ENCODE results near the gene AKAP6. TPM values are rescaled to one million over a fixed set of nuclear protein-coding genes. Genes with fewer than 3 reads are reported as not detected.

AKAP6 gene
- total RNA-seq, 1 donor from 2014 or later = 0.51 TPM

GRCh38 chr14:32713856-32714255, 384.8 kb downstream of the AKAP6 start:
- Mint-ChIP-seq H3K4me3 (no peak overlapping the region), H3K27me3 (no peaks in the 10 kb centered on the region), H3K36me3 (ENCODE audit: low read depth) (no peaks in the 10 kb centered on the region), H3K27ac (no peak overlapping the region), H3K4me1 (no peaks in the 10 kb centered on the region), H3K9me3 (no peaks in the 10 kb centered on the region)
- intact Hi-C loops (cut with micrococcal nuclease) = loop anchor here (5.0 kb wide), 1 partner anchor 1078 kb away; no protein-coding TSS in a partner anchor
- no peak for DNase-seq

- DNase-seq = no peak
- Mint-ChIP-seq H3K27ac (no peak overlapping the region), H3K36me3 (ENCODE audit: low read depth) (no peaks in the 10 kb centered on the region), H3K27me3 (no peaks in the 10 kb centered on the region), H3K4me3 (no peak overlapping the region), H3K4me1 (no peaks in the 10 kb centered on the region), H3K9me3 (no peaks in the 10 kb centered on the region)
- intact Hi-C loops (cut with micrococcal nuclease) = no loop called here
Observed at GRCh38 chr14:32719601-32720000, 390.5 kb downstream of the AKAP6 start.

DNA sequence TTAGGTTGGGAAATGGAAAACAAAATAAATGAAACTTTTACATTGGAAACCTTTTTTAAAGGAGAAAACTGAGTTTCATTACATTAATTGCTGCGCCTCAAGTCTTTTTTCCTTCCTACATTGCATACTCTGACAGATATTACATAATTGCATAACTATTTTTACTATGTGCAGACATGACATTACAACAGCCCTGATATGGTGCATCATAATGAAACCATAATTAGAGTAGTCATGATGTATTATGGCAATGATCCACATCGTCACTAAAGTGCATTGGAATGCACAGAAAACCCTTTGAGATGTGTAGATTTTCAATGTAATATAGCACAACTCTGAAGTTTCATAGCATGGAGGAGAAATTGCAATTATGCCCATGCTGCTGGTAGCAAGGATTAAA, 391.8 kb downstream of the AKAP6 start:
- H3K4me1 Mint-ChIP-seq = no peaks in the 10 kb centered on the region
- H3K9me3 Mint-ChIP-seq = no peaks in the 10 kb centered on the region
- no peaks in the 10 kb centered on the region for H3K36me3 Mint-ChIP-seq (ENCODE audit: low read depth)
- intact Hi-C loops (cut with micrococcal nuclease) = no loop called here
- H3K4me3 Mint-ChIP-seq = no peak overlapping the region
- no peak overlapping the region for H3K27ac Mint-ChIP-seq
- H3K27me3 Mint-ChIP-seq = no peaks in the 10 kb centered on the region
- no peak for DNase-seq

DNA sequence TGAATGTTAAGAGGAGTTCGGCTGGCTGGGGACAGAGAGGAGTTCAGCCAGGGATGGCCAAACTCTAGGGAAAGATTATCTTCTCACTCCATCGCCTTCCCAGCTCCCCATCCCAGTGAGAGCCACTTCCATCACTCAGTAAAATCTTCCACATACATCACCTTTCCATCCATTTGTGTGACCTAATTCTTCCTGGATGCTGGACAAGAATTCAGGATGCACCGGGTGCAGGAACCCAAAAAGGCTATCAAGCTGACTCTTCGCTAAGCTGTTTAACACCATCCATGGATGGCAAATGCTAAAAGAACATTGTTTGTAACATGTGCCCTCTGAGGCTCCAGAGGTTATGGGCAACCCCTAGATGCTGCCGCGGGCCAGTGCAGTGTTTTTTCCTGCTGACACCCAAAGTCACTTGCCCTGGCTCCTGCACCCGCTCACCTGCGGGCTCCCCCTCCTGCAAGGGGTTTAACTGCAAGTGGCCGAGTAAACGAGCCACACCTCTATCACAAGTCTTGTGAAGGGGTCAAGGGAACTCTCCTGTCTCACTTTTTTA, 393.6 kb downstream of the AKAP6 start:
- H3K27me3 Mint-ChIP-seq = no peaks in the 10 kb centered on the region
- DNase-seq = no peak
- no peak overlapping the region for H3K4me3 Mint-ChIP-seq
- H3K36me3 Mint-ChIP-seq (ENCODE audit: low read depth) = no peaks in the 10 kb centered on the region
- H3K9me3 Mint-ChIP-seq = no peaks in the 10 kb centered on the region
- no peaks in the 10 kb centered on the region for H3K4me1 Mint-ChIP-seq
- intact Hi-C loops (cut with micrococcal nuclease) = no loop called here
- H3K27ac Mint-ChIP-seq = no peak overlapping the region

GRCh38 chr14:32724867-32725471, 395.9 kb downstream of the AKAP6 start:
- Mint-ChIP-seq H3K4me1 (no peaks in the 10 kb centered on the region), H3K27me3 (no peaks in the 10 kb centered on the region), H3K4me3 (no peak overlapping the region), H3K27ac (no peak overlapping the region), H3K9me3 (no peaks in the 10 kb centered on the region), H3K36me3 (ENCODE audit: low read depth) (no peaks in the 10 kb centered on the region)
- intact Hi-C loops (cut with micrococcal nuclease) = no loop called here
- DNase-seq = no peak

GRCh38 chr14:32726516-32726915, 397.4 kb downstream of the AKAP6 start:
- DNase-seq = no peak
- H3K27me3 Mint-ChIP-seq = no peaks in the 10 kb centered on the region
- no peak overlapping the region for H3K4me3 Mint-ChIP-seq
- H3K4me1 Mint-ChIP-seq = no peaks in the 10 kb centered on the region
- no peaks in the 10 kb centered on the region for H3K36me3 Mint-ChIP-seq (ENCODE audit: low read depth)
- intact Hi-C loops (cut with micrococcal nuclease) = no loop called here
- no peak overlapping the region for H3K27ac Mint-ChIP-seq
- H3K9me3 Mint-ChIP-seq = no peaks in the 10 kb centered on the region

DNA sequence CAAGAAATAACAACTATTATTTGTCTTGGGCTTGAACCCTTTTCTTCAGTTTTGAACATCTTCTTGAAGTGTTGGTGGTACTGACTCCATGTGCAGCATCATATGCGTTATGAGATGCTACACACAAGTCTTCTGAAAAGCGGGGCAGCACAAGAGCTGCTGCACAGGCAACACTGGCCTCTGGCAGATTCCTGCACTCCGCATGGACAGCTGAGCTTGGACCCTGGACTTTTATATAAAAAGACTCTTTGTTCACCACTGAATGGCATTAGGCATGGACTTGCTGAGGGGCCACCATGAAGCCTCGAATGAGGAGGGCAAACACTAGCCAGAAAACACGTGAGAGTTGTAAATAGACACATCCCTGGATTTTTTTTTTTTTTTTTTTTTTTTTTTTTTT, 398.7 kb downstream of the AKAP6 start:
- H3K27me3 Mint-ChIP-seq = no peaks in the 10 kb centered on the region
- H3K4me3 Mint-ChIP-seq = no peak overlapping the region
- DNase-seq = no peak
- H3K9me3 Mint-ChIP-seq = no peaks in the 10 kb centered on the region
- no peak overlapping the region for H3K27ac Mint-ChIP-seq
- intact Hi-C loops (cut with micrococcal nuclease) = no loop called here
- no peaks in the 10 kb centered on the region for H3K36me3 Mint-ChIP-seq (ENCODE audit: low read depth)
- no peaks in the 10 kb centered on the region for H3K4me1 Mint-ChIP-seq

DNA sequence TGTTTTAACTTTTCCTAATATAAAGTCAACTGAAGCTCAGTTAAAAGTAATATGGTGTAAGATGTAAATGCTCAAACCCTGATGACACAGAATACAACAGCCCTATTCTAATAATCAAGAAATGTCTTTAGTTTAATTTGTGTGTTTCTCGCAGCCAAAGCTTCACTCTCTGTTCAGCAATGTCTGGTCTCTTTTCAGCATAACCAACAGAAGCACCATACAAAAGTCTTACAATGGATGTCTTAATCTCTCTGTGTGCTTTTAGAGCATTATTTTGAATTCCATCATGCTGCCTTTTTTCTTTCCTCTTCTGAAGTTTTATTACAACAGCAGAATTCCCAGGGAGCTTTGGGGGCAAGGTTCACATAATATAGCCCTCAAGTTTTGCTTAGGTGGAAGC, 399.4 kb downstream of the AKAP6 start:
- intact Hi-C loops (cut with micrococcal nuclease) = no loop called here
- Mint-ChIP-seq H3K36me3 (ENCODE audit: low read depth) (no peaks in the 10 kb centered on the region), H3K4me1 (no peaks in the 10 kb centered on the region), H3K27me3 (no peaks in the 10 kb centered on the region), H3K4me3 (no peak overlapping the region), H3K9me3 (no peaks in the 10 kb centered on the region), H3K27ac (no peak overlapping the region)
- no peak for DNase-seq

DNA sequence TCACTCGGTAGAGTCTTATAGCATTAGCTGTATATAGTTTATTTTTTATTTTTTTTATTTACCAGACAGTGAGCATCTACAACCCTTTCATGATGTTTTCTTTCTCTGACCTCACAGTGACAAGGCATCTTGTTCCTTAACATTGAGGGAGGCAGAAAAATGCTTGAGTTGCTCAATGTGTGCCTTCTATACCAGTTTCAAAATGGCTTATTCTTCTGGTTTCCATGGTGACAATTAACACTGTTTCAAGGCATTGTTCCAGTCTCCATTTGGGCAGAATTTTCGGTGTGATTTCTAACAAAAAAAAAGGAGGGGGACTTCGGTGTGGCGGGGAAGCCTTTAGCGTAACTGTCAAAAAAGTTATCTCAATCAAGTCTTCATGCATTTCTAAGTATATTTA, 399.9 kb downstream of the AKAP6 start:
- no peaks in the 10 kb centered on the region for H3K9me3 Mint-ChIP-seq
- H3K4me3 Mint-ChIP-seq = no peak overlapping the region
- DNase-seq = no peak

GRCh38 chr14:32731249-32731648, 402.2 kb downstream of the AKAP6 start:
- Mint-ChIP-seq H3K36me3 (ENCODE audit: low read depth) (no peaks in the 10 kb centered on the region), H3K27me3 (no peaks in the 10 kb centered on the region), H3K27ac (no peak overlapping the region), H3K9me3 (no peaks in the 10 kb centered on the region), H3K4me1 (no peaks in the 10 kb centered on the region), H3K4me3 (no peak overlapping the region)
- intact Hi-C loops (cut with micrococcal nuclease) = no loop called here
- DNase-seq = no peak

More for the DNA sequence above, 399.9 kb downstream of the AKAP6 start:
- Mint-ChIP-seq H3K4me1 (no peaks in the 10 kb centered on the region), H3K27me3 (no peaks in the 10 kb centered on the region), H3K27ac (no peak overlapping the region), H3K36me3 (ENCODE audit: low read depth) (no peaks in the 10 kb centered on the region)
- intact Hi-C loops (cut with micrococcal nuclease) = no loop called here

- DNase-seq = no peak
- intact Hi-C loops (cut with micrococcal nuclease) = no loop called here
- no peaks in the 10 kb centered on the region for H3K36me3 Mint-ChIP-seq (ENCODE audit: low read depth)
- no peaks in the 10 kb centered on the region for H3K4me1 Mint-ChIP-seq
- H3K9me3 Mint-ChIP-seq = no peaks in the 10 kb centered on the region
- no peak overlapping the region for H3K4me3 Mint-ChIP-seq
- H3K27ac Mint-ChIP-seq = no peak overlapping the region
- no peaks in the 10 kb centered on the region for H3K27me3 Mint-ChIP-seq
Observed at GRCh38 chr14:32733015-32733414, 403.9 kb downstream of the AKAP6 start.

DNA sequence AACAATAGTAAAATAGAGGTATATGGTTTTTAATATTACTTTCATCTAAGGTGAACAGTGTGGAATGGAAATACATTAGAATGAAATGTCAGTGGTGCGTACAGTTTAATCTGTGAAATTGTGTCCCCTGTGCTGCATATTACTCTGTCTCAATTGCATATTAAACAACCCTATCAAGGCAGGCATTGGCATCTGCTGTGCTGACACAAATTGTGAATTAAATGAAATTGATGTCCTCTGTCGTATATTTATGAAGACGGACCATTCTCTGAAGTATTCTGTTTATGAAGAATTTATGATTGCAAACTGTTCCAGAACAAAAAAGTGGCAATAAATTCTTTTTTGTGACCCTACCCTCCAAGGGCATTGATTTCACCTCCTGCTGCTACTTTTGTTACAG, 405.2 kb downstream of the AKAP6 start:
- intact Hi-C loops (cut with micrococcal nuclease) = no loop called here
- no peaks in the 10 kb centered on the region for H3K9me3 Mint-ChIP-seq
- no peak overlapping the region for H3K27ac Mint-ChIP-seq
- H3K36me3 Mint-ChIP-seq (ENCODE audit: low read depth) = no peaks in the 10 kb centered on the region
- no peak for DNase-seq
- no peaks in the 10 kb centered on the region for H3K4me1 Mint-ChIP-seq
- no peak overlapping the region for H3K4me3 Mint-ChIP-seq
- H3K27me3 Mint-ChIP-seq = no peaks in the 10 kb centered on the region

GRCh38 chr14:32737621-32738020, 408.5 kb downstream of the AKAP6 start:
- Mint-ChIP-seq H3K27ac (no peak overlapping the region), H3K36me3 (ENCODE audit: low read depth) (no peaks in the 10 kb centered on the region), H3K4me1 (no peaks in the 10 kb centered on the region), H3K9me3 (no peaks in the 10 kb centered on the region), H3K4me3 (no peak overlapping the region), H3K27me3 (no peaks in the 10 kb centered on the region)
- intact Hi-C loops (cut with micrococcal nuclease) = no loop called here
- no peak for DNase-seq

GRCh38 chr14:32738206-32738871, 409.2 kb downstream of the AKAP6 start:
- H3K4me1 Mint-ChIP-seq = no peaks in the 10 kb centered on the region
- no peaks in the 10 kb centered on the region for H3K9me3 Mint-ChIP-seq
- H3K27me3 Mint-ChIP-seq = no peaks in the 10 kb centered on the region
- H3K27ac Mint-ChIP-seq = no peak overlapping the region
- H3K36me3 Mint-ChIP-seq (ENCODE audit: low read depth) = no peaks in the 10 kb centered on the region
- no peak for DNase-seq
- no peak overlapping the region for H3K4me3 Mint-ChIP-seq
- intact Hi-C loops (cut with micrococcal nuclease) = no loop called here

Measured in activated CD4-positive, alpha-beta T cell treated with anti-CD3 and anti-CD28 coated beads, Interleukin-2, amount 10 ng/mL, durations not matched to agents 24 days and 14 days (primary cell).